Medulla oblongata (tissue), 1 donor: ENCODE results near the gene GPRASP1.
"Not testable (repeated sequence)": the region's sequence is repeated elsewhere in the genome, so short reads cannot be mapped to it uniquely, and the experiment has no call there.

Experiments used
- DNase-seq: peaks from one replicate; pipeline ENCODE4 v3.0.0-alpha.2; 2015; ENCODE audit errors: extremely low spot score

Gene GPRASP1

GRCh38 chrX:102651242-102652011 is at the start of gene GPRASP1:
Gene GPRASP1, plus strand, starts transcription at chrX:102651483. Its CDS starts 2,431 bp downstream, at chrX:102653914.
- peak; percentile 41 for DNase-seq

GRCh38 chrX:102604327-102604726 is 47.0 kb upstream of the GPRASP1 start:
- no peak for DNase-seq

DNA sequence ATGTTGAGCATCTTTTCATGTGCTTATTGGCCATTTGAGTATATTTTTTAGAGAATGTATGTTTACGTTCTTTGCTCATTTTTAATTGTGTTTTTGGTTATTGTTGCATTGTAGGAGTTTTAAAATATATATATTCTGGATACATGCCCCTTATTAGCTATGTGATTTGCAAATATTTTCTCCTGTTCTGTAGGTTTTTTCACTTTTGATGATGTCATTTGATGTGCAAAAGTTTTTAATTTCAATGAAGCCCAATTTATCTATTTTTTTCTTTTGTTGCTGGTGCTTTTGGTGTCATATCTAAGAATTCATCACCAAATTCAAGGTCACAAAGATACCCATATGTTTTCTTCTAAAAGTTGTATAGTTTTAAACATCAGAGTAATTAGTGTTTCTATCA is 45.2 kb upstream of the GPRASP1 start:
- no peak for DNase-seq

- no peak for DNase-seq
These were observed 40.4 kb upstream of the GPRASP1 start for GRCh38 chrX:102610905-102611304.

DNA sequence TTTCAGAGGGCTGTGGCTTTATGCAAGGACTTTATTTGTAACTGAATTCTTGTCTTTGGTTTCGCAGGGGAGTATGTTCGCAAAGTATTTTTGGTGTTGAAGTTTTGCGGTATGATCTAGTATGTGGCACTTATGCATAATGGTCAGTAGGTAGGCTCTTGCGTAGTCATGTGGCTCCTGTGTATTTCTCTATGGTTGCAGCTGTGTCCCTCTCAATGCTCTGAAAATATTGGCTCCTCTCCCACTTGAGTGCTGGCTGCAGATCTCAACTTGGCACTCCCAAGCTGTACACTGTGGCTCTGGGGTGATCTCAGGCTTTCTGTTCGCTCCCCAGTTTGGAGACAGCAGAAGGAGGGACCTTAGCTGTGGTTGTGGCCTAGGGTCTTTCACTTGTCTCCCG is 27.2 kb upstream of the GPRASP1 start:
- DNase-seq: peak; percentile 24

- DNase-seq: no peak
These were observed 23.6 kb upstream of the GPRASP1 start for GRCh38 chrX:102627640-102628039.

- DNase-seq: no peak
These were observed 13.7 kb upstream of the GPRASP1 start for GRCh38 chrX:102637561-102637960.

DNA sequence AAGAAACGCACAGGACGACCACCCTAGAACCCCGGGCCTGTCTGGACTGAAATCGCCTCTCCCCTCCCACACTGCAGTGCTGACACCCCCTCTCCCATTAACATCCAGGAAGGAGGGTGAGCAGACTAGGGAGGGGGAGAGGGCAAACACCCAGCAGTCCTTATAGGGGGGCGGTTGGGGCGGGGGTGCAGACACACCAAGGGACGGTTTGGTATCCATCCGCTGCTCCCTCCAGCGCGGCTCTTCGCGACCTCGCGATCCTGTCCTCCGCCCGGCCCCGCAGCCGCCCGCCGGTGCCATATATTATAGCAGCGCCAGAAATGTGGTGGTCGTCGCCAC is 411 bp upstream of the GPRASP1 start:
- no peak for DNase-seq

DNA sequence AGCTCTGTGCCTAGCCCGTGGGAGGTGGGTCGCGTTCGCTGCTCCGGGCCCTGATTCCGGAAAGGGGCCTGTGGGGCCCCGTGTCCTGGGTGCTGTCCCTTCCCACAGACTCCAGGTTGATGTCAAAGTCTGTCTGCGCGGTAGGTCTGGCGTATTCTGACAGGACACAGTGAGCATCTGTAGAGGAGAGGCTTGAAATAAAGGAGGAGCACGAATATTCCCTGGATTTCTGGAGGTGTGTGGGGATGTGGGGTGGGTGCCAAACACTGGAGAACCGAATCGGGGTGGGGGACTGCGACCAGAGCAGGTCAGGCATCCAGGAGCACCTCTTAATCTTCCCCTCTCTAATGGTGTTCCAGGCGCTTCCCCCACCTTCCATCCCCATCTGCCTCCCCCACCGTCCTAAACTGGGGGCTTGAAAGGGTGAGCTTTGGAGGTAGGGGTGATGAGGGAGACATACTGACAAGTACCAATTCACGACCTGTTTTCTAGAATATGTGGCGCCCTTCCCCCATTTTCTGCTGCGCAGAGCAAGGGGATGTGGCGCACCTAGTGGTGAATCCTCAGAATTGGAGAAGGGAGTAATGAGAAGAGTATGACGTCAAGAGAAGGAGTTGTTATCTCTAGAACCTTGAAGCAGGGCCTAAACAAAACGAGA is 877 bp downstream of the GPRASP1 start:
- peak; percentile 71 for DNase-seq

DNA sequence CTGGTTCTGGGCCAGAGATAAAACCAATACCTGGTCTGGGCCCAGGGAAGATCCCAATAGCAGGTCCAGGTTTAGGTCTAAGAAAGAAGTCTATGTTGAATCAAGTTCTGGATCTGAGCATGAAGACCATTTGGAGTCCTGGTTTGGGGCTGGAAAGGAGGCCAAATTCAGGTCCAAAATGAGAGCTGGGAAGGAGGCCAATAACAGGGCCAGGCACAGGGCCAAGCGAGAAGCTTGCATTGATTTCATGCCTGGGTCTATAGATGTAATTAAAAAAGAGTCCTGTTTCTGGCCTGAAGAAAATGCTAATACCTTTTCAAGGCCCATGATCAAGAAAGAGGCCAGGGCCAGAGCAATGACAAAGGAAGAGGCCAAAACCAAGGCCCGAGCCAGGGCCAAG is 3.4 kb downstream of the GPRASP1 start:
- DNase-seq: peak; percentile 3

DNA sequence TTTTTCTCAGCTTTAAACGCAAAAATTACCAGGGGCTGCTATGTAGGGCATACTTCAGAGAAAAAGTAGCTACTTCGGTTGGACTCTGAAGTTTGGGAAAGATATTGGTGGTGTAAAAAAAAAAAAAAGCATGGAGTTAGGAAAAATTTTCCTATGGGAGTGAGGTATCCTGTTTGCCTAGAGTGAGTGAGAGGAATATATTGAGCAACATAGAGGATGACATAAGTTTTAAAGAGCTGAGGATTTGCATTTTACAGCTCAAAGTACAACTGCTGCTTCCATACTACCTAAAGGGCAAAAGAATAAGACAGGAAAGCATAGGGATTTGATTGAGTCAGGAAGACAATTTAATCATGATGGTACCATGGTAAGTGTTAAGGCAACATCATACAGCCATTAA is 7.3 kb downstream of the GPRASP1 start:
- DNase-seq: no peak

GRCh38 chrX:102659790-102660757 is 8.8 kb downstream of the GPRASP1 start:
- DNase-seq: peak; percentile 86

- DNase-seq: not testable (repeated sequence)
These were observed 12.5 kb downstream of the GPRASP1 start for GRCh38 chrX:102663820-102664219.

DNA sequence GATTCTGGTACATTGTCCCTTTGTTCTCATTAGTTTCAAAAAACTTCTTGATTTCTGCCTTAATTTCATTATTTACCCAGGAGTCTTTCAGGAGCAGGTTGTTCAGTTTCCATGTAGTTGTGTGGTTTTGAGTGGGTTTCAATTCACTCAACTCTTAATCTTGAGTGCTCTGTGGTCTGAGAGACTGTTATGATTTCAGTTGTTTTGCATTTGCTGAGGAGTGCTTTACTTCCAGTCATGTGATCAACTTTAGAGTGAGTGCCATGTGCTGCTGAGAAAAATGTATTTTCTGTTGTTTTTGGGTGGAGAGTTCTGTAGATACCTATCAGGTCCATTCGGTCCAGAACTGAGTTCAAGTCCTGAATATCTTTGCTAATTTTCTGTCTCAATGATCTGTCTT is 15.8 kb downstream of the GPRASP1 start:
- DNase-seq: not testable (repeated sequence)

GRCh38 chrX:102669526-102669925 is 18.2 kb downstream of the GPRASP1 start:
- no peak for DNase-seq

- DNase-seq: no peak
These were observed 21.6 kb downstream of the GPRASP1 start for GRCh38 chrX:102672856-102673255.

GRCh38 chrX:102677479-102677878 is 26.2 kb downstream of the GPRASP1 start:
- DNase-seq: not testable (repeated sequence)

DNA sequence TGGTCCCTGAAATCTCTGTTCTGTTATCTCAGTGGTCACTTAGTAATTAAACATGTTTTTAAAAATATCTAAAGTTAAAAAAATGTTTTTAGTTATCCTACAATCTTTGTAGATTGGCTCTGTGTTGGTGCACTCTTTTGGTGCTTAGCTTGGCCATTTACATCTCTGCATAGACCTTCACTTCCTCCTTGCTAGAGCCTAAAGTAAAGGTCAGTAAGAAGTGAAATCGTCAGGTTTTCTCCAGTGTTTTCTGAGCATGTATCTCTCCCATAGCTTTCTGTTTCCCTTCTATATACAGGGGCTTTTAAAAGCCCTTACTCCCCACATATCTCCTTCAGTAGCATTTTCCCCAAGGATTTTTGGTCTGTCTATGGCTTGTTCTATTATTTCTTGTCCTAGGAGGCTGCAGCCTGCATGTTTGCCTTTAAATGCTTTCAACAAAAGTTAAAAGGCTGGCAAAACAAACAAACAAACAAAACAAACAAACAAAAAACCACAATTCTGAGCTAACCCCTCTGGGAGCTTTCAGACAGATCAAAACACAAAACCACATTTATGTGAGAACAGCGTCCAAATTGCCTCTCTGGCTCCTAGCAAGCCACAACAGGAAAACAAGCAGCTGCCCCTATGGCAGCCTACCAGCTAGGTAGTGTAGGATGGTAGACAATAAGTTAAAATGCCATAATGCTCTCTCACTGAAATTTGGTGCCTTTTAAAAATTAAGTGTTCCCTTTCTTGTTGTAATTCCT is 33.7 kb downstream of the GPRASP1 start:
- no peak for DNase-seq

- no peak for DNase-seq
These were observed 43.5 kb downstream of the GPRASP1 start for GRCh38 chrX:102694749-102695148.

DNA sequence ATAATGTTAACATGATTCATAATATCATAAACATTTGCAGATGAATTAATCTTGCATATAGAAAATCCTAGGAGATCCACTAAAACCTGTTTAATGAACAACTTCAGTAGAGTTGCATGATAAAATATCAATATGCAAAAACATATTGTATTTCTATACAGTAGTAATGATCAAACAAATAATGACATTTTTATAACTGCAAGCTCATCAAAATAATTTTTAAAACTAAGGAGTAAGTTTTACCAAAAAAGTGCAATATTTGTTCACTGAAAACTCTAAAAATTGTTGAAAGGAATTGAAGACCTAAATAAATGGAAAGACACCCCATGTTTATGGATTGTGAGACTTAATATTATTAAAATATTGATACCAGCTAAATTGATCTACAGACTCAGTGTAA is 45.0 kb downstream of the GPRASP1 start:
- DNase-seq: no peak

DNA sequence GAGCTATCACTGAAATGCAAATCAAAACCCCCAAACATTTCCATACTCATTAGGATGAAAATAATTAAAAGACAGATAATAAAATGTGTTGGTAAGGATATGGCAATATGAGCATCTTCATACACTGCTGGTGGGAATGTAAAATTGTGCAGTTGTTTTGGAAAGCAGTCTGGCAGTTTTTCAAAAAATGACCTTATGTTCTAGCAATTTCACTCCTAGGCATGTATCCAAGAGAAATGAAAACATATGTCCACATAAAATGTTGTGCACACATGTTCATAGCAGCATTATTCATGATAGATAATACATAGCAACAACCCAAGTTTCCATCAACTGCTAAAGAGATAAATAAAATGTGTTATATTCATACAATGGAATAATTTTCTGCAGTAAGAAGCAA is 46.2 kb downstream of the GPRASP1 start:
- DNase-seq: no peak
